Stimulated activated naive CD4-positive, alpha-beta T cell treated with Interleukin-2 at 50 U/mL for 16 hours (primary cell): ENCODE data around the gene TMIGD2.
A peak's percentile ranks its signal among the peaks of the same experiment; 100 is the strongest.
"Not testable (repeated sequence)": the region's sequence is repeated elsewhere in the genome, so short reads cannot be mapped to it uniquely, and the experiment has no call there.

ENCODE experiments used
- DNase-seq: peaks from one replicate; lab custom pipeline; 2025; lab: John Stamatoyannopoulos, UW

TMIGD2 gene

GRCh38 chr19:4302243-4302640, at the start of gene TMIGD2:
TSS of gene TMIGD2 (minus strand) at chr19:4302389. CDS start at chr19:4302385, 4 bp downstream.
- DNase-seq = no peak

DNA sequence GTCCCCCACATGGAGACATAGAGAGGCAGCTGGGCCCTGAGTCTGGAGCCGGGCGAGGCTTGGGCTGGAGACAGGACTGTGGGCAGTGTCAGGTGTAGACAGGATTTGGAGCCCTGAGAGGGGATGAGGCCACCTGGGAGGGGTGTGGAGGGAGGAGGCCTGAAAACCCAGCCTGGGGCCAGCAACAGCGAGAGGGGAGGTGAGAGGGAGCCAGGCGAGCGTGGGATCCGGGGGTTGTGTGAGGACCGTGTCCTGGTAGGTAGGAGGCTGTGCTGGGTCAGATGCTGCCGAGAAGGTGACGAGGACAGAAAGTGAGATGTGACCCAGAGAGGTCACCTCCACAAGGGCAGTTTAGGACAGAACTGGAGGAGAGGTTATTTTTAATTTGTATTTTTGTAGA, 48.5 kb upstream of the TMIGD2 start:
- DNase-seq = no peak

DNA sequence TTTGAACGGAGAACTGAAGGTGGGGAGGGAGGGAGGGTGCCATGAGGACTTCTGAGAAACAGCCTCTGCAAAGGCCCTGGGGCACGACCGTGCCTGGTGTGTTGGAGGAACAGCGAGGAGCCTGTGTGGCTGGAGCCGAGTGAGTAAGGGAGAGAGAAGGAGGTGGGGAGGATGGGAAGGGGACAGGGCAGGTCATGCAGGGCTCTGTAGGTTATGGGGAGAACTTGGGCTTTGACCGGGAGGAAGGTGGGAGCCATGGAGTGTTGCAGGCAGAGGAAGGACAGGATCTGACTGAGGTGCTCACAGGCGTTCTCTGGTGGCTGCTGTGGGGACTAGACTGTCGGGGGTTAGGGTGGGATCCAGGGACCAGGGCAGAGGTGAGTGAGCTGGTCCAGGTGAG, 47.9 kb upstream of the TMIGD2 start:
- no peak for DNase-seq

DNA sequence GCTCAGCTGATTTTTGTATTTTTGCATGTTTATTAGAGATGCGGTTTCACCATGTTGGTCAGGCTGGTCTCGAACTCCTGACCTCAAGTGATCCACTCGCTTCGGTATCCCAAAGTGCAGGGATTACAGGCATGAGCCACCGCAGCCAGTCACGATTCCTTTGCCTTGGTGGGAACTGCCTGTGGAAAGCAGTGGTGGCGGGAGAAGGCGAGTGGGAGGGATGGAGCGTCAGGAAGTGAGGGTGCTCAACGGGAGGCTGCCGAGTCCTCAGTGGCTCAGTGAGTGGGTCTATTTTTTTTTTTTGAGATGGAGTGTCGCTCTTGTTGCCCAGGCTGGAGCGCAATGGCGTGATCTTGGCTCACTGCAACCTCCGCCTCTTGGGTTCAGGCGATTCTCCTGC, 47.0 kb upstream of the TMIGD2 start:
- not testable (repeated sequence) for DNase-seq

GRCh38 chr19:4347521-4347920, 45.3 kb upstream of the TMIGD2 start:
- DNase-seq = no peak

- no peak for DNase-seq
Observed at GRCh38 chr19:4346020-4346383, 43.8 kb upstream of the TMIGD2 start.

DNA sequence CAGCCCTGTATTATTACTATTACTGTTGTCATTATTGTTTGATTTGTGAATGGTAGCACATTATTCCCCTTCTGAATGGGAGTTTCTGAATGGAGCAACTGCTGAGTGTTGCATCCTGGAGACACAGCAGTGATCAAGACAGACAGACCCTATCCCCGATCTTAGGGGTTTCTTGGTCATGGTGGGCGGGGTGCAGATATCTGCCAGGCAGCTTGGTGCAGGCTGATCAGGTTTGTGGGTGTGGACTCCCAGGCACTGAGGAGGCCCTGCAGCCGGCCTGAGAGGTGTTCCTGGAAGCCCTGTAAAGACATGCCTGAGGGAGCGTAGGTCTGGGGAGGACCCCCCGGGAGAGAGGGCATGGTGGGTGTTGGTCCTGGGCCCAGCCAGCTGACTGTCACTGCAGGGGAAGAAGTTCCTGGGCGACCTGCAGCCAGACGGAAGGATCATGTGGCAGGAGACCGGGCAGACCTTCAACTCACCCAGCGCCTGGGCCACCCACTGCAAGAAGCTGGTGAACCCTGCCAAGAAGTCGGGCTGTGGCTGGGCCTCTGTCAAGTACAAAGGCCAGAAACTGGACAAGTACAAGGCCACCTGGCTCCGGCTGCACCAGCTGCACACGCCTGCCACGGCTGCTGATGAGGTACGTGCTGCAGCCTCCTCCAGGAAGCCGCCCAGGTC, 43.3 kb upstream of the TMIGD2 start:
- DNase-seq = no peak

GRCh38 chr19:4343370-4344307, 41.5 kb upstream of the TMIGD2 start, which contains the start of gene MPND:
TSS of gene MPND (plus strand) at chr19:4343562. CDS start at chr19:4343594, 32 bp downstream.
- DNase-seq = peak; percentile 88

GRCh38 chr19:4342615-4343369, 40.6 kb upstream of the TMIGD2 start:
- peak; percentile 97 for DNase-seq

GRCh38 chr19:4342314-4342614, 40.1 kb upstream of the TMIGD2 start:
- DNase-seq = no peak

- peak; percentile 31 for DNase-seq
Observed at GRCh38 chr19:4338441-4339355, 36.5 kb upstream of the TMIGD2 start, which contains the start of gene STAP2. TSS of gene STAP2 (minus strand) at chr19:4338827. CDS start at chr19:4338753, 74 bp downstream.

DNA sequence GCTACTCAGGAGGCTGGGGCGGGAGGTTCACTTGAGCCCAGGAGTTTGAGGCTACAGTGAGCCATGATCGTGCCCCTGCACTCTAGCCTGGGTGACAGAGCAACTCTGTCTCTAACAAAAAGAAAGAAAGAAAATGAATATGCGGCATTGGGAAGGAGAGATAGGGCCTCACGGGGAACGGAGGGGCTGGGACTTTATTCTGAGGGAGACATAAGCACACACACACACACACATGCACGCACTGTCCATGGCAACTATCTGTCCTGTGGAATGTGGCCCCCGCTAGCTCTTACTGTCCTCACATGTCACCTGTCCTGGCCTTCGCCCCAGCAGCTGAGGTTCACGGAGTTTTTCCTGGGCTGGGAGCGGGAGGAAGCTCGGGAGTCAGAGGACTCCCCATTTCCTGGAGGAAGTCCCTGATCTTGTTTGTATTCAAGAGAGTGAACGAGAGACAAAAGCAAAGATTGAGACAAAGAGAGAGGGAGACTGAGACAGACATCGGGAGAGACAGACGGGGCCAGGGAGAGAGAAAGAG, 35.8 kb upstream of the TMIGD2 start:
- no peak for DNase-seq

- no peak for DNase-seq
Observed at GRCh38 chr19:4334929-4335570, 32.9 kb upstream of the TMIGD2 start.

- DNase-seq = no peak
Observed at GRCh38 chr19:4329858-4330257, 27.7 kb upstream of the TMIGD2 start.

- DNase-seq = not testable (repeated sequence)
Observed at GRCh38 chr19:4328991-4329681, 26.9 kb upstream of the TMIGD2 start.

GRCh38 chr19:4328243-4328990, 26.2 kb upstream of the TMIGD2 start:
- peak; percentile 88 for DNase-seq

GRCh38 chr19:4327877-4328242, 25.7 kb upstream of the TMIGD2 start:
- DNase-seq = no peak

DNA sequence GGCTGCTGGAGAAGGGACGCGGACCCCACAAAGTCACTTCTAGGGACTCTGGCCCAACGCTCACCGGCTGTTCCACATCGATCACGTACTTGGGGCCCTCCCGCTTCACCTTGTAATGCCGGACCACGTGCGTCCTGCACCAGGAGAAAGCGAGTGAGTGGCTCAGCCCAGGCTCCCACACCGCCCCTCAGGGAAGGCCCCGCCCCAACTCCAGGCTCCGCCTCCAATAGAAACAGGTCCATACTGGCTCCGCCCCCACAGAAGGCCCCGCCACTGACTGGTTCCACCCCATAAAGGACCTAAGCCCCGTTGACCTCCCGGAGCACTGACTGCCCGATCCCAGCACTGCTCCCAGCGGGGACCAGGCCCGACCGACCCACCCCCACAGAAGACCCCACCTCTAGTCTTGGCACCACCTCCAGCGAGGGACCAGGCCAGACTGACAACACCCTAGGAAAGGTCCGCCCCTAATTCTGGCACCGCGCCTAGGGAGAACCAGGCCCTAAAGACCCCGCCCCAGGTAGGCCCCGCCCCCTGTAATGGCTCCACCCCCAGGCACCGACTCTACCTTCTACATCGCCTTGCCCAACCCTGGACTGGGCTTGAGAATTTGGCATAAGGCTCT, 25.2 kb upstream of the TMIGD2 start:
- DNase-seq = peak; percentile 43

DNA sequence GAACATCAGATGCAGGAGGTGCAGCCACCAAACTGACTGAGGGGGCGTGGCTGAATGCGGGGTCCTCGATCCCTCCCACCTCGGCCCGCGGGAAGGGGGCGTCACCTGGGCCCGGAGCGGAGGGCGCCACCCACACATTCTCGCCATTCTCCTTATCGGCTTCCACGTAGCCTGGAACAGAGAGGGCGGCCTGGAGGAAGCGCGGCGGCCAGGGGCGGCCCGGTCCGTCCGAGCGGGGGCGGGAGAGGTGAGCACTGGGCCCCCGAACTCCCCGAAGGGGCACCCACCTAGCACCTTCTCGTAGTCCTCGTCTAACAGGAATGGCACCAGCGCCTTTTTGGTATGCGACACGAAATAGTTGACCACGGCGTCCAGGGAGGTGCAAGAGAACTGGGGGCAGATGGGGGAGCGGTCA, 24.7 kb upstream of the TMIGD2 start:
- DNase-seq = no peak
